AG09319 (cell line): Measurements from ENCODE around the gene KRT71.
"Not testable (repeated sequence)": the region's sequence is repeated elsewhere in the genome, so short reads cannot be mapped to it uniquely, and the experiment has no call there.

Experiments
- DNase-seq: peaks from one replicate; pipeline ENCODE4 v3.0.0-alpha.2; 2010; ENCODE audit warnings: low read depth; ENCODE audit errors: extremely low read depth
- CTCF ChIP-seq: IDR thresholded peaks from 2 replicates; pipeline ENCODE4 v1.5.1; 2011; ENCODE audit warnings: low read depth, mild to moderate bottlenecking, inconsistent platforms, low read length, moderate library complexity

The KRT71 gene

GRCh38 chr12:52552681-52553195, at the start of gene KRT71:
KRT71 (minus strand) TSS chr12:52553145; CDS start chr12:52553077, 68 bp downstream.
- DNase-seq: no peak
- TF ChIP-seq CTCF: no peak

- no peak for TF ChIP-seq CTCF
- no peak for DNase-seq
Observed at GRCh38 chr12:52602552-52602951, 49.6 kb upstream of the KRT71 start.

GRCh38 chr12:52601671-52602070, 48.7 kb upstream of the KRT71 start:
- no peak for TF ChIP-seq CTCF
- no peak for DNase-seq

GRCh38 chr12:52600941-52601481, 48.1 kb upstream of the KRT71 start, which contains the start of gene KRT72:
KRT72 (minus strand) TSS chr12:52601463; CDS start chr12:52601452, 11 bp downstream.
- DNase-seq: no peak
- no peak for TF ChIP-seq CTCF

- DNase-seq: no peak
- TF ChIP-seq CTCF: no peak
Observed at GRCh38 chr12:52600475-52600874, 47.5 kb upstream of the KRT71 start.

GRCh38 chr12:52600071-52600470, 47.1 kb upstream of the KRT71 start:
- DNase-seq: no peak
- no peak for TF ChIP-seq CTCF

- no peak for DNase-seq
- TF ChIP-seq CTCF: no peak
Observed at GRCh38 chr12:52598966-52599365, 46.0 kb upstream of the KRT71 start.

GRCh38 chr12:52594237-52594636, 41.3 kb upstream of the KRT71 start:
- not testable (repeated sequence) for DNase-seq
